Duodenal mucosa (tissue), 2 donors: Measurements from ENCODE around the gene DMXL1.
A peak's percentile ranks its signal among the peaks of the same experiment; 100 is the strongest.

Experiments used
- H3K27ac ChIP-seq: one replicate; pipeline ENCODE4 v1.7.0; 2013; ENCODE audit warnings: low read depth, low read length
- H3K27me3 ChIP-seq, 2 donors: one replicate each; pipeline ENCODE4 v1.7.0; 2013; ENCODE audit warnings: low read length in 2 of 2, control low read depth in 1 of 2; ENCODE audit not compliant: insufficient read depth in 2 of 2, control insufficient read depth in 1 of 2
- H3K36me3 ChIP-seq, 2 donors: one replicate each; pipeline ENCODE4 v1.7.0; 2013; ENCODE audit warnings: low read length in 2 of 2, control low read depth in 1 of 2; ENCODE audit not compliant: insufficient read depth in 2 of 2, control insufficient read depth in 1 of 2
- H3K4me1 ChIP-seq, 2 donors: one replicate each; pipeline ENCODE4 v1.7.0; 2013; ENCODE audit warnings: low read length in 2 of 2, control low read depth in 1 of 2; ENCODE audit not compliant: insufficient read depth in 2 of 2, control insufficient read depth in 1 of 2
- H3K4me3 ChIP-seq, 2 donors: one replicate each; pipeline ENCODE4 v1.7.0; 2013; ENCODE audit warnings: low read length in 2 of 2, low read depth in 1 of 2
- H3K9ac ChIP-seq, 2 donors: one replicate each; pipeline ENCODE4 v1.7.0; 2013; ENCODE audit warnings: low read length in 2 of 2, low read depth in 1 of 2
- H3K9me3 ChIP-seq, 2 donors: one replicate each; pipeline ENCODE4 v1.7.0; 2013; ENCODE audit warnings: low read length in 2 of 2, control low read depth in 1 of 2; ENCODE audit not compliant: control insufficient read depth in 1 of 2

DMXL1 gene

GRCh38 chr5:119257613-119258012 lies 186.7 kb downstream of the DMXL1 start:
- Histone ChIP-seq H3K9ac (no peak overlapping the region), H3K9me3 (peaks cover 0 to 4% of the 10 kb centered on the region in 2 donors), H3K27me3 (no peaks in the 10 kb centered on the region), H3K27ac (no peak overlapping the region), H3K36me3 (no peaks in the 10 kb centered on the region), H3K4me1 (peaks cover 3 to 5% of the 10 kb centered on the region in 2 donors), H3K4me3 (no peak overlapping the region)

GRCh38 chr5:119263639-119264038 lies 192.8 kb downstream of the DMXL1 start:
- H3K9ac ChIP-seq: no peak overlapping the region
- no peaks in the 10 kb centered on the region for H3K27me3 ChIP-seq
- no peak overlapping the region for H3K4me3 ChIP-seq
- no peaks in the 10 kb centered on the region for H3K36me3 ChIP-seq
- no peak overlapping the region for H3K27ac ChIP-seq
- peaks cover 0 to 6% of the 10 kb centered on the region in 2 donors for H3K4me1 ChIP-seq
- H3K9me3 ChIP-seq: peaks cover 0 to 3% of the 10 kb centered on the region in 2 donors

- no peak overlapping the region for H3K9ac ChIP-seq
- no peak overlapping the region for H3K27ac ChIP-seq
- H3K4me1 ChIP-seq: peaks cover 0 to 10% of the 10 kb centered on the region in 2 donors
- no peaks in the 10 kb centered on the region for H3K36me3 ChIP-seq
- H3K9me3 ChIP-seq: no peaks in the 10 kb centered on the region
- no peak overlapping the region for H3K4me3 ChIP-seq
- no peaks in the 10 kb centered on the region for H3K27me3 ChIP-seq
Observed at GRCh38 chr5:119264186-119264585, 193.3 kb downstream of the DMXL1 start.

- H3K9me3 ChIP-seq: no peaks in the 10 kb centered on the region
- H3K4me3 ChIP-seq: peak overlapping the region; percentile 83 to 94
- peak overlapping the region; percentile 78 for H3K27ac ChIP-seq
- H3K9ac ChIP-seq: peak overlapping the region; percentile 88 to 96
- peaks cover 10 to 15% of the 10 kb centered on the region in 2 donors for H3K4me1 ChIP-seq
- H3K36me3 ChIP-seq: no peaks in the 10 kb centered on the region
- H3K27me3 ChIP-seq: no peaks in the 10 kb centered on the region
Observed at GRCh38 chr5:119267958-119268386, 197.1 kb downstream of the DMXL1 start.

- H3K27me3 ChIP-seq: no peaks in the 10 kb centered on the region
- H3K4me1 ChIP-seq: peaks cover 13 to 18% of the 10 kb centered on the region in 2 donors
- H3K4me3 ChIP-seq: peak overlapping the region; percentile 83 to 94
- peak overlapping the region; percentile 88 to 96 for H3K9ac ChIP-seq
- no peaks in the 10 kb centered on the region for H3K9me3 ChIP-seq
- H3K36me3 ChIP-seq: no peaks in the 10 kb centered on the region
- H3K27ac ChIP-seq: peak overlapping the region; percentile 78
Observed at GRCh38 chr5:119268387-119269060, 197.6 kb downstream of the DMXL1 start.

GRCh38 chr5:119269061-119269944 lies 198.4 kb downstream of the DMXL1 start:
- Histone ChIP-seq H3K9ac (peak overlapping the region; percentile 81 to 83), H3K36me3 (no peaks in the 10 kb centered on the region), H3K27me3 (no peaks in the 10 kb centered on the region), H3K4me3 (peak overlapping the region; percentile 83 to 94), H3K9me3 (no peaks in the 10 kb centered on the region), H3K4me1 (peaks cover 21 to 26% of the 10 kb centered on the region in 2 donors), H3K27ac (peak overlapping the region; percentile 74)

- no peaks in the 10 kb centered on the region for H3K36me3 ChIP-seq
- peak overlapping the region; percentile 83 to 94 for H3K4me3 ChIP-seq
- no peaks in the 10 kb centered on the region for H3K9me3 ChIP-seq
- peaks cover 28 to 31% of the 10 kb centered on the region in 2 donors for H3K4me1 ChIP-seq
- no peaks in the 10 kb centered on the region for H3K27me3 ChIP-seq
- no peak overlapping the region for H3K9ac ChIP-seq
- H3K27ac ChIP-seq: no peak overlapping the region
Observed at GRCh38 chr5:119270121-119270565, 199.3 kb downstream of the DMXL1 start.

- Histone ChIP-seq H3K4me1 (peaks cover 31 to 34% of the 10 kb centered on the region in 2 donors), H3K9me3 (no peaks in the 10 kb centered on the region), H3K36me3 (no peaks in the 10 kb centered on the region), H3K27me3 (no peaks in the 10 kb centered on the region), H3K27ac (no peak overlapping the region), H3K9ac (no peak overlapping the region), H3K4me3 (peak overlapping the region; percentile 1 to 8)
Observed at GRCh38 chr5:119270960-119271757, 200.3 kb downstream of the DMXL1 start.

- Histone ChIP-seq H3K9ac (no peak overlapping the region), H3K4me3 (peak overlapping the region in 1 of 2 donors; percentile 8), H3K36me3 (no peaks in the 10 kb centered on the region)
Observed at GRCh38 chr5:119271758-119272730, 201.2 kb downstream of the DMXL1 start.

More at GRCh38 chr5:119271758-119272730, 201.2 kb downstream of the DMXL1 start:
- H3K4me1 ChIP-seq: peaks cover 31 to 39% of the 10 kb centered on the region in 2 donors
- no peaks in the 10 kb centered on the region for H3K9me3 ChIP-seq
- H3K27ac ChIP-seq: no peak overlapping the region
- H3K27me3 ChIP-seq: no peaks in the 10 kb centered on the region
